H1 (cell line): ENCODE data around the gene TFAP2A. TPM values are rescaled to one million over a fixed set of nuclear protein-coding genes. Genes with fewer than 3 reads are reported as not detected.

ENCODE experiments used
- CTCF ChIA-PET: fragments of 300-600 bp; sonication (Branson Sonifier 250); formaldehyde crosslinking; loops from one replicate; lab custom pipeline; 2021; ENCODE audit not compliant: partially characterized antibody; lab: Charles Lee
- POLR2A ChIA-PET: fragments of 300-600 bp; sonication (Branson Sonifier 250); formaldehyde crosslinking; loops from one replicate; lab custom pipeline; 2021; ENCODE audit warnings: inconsistent platforms; ENCODE audit not compliant: partially characterized antibody; lab: Charles Lee
- DNase-seq, 2 experiments: peaks; one replicate each; pipeline versions ENCODE4 v3.0.0 to v3.0.0-alpha.2; 2010 to 2022; ENCODE audit warnings: low spot score in 2 of 2, low read depth in 1 of 2, mixed read lengths in 1 of 2
- FAIRE-seq: peaks from 2 replicates; lab custom pipeline; 2011; peaks lifted over from hg19 to GRCh38; lab: Jason Lieb, UNC
- H2AFZ ChIP-seq: 2 replicates; pipeline ENCODE4 v1.8.1; 2012; ENCODE audit warnings: low read length, inconsistent platforms
- H2AK5ac ChIP-seq: 2 replicates; pipeline ENCODE4 v1.6.1; 2013; ENCODE audit warnings: low read depth, low read length
- H2BK120ac ChIP-seq: replicated peaks from 2 replicates; pipeline ENCODE3; 2013; ENCODE audit warnings: low read depth, low read length, inconsistent platforms
- H2BK12ac ChIP-seq: 2 replicates; pipeline ENCODE4 v1.6.1; 2013; ENCODE audit warnings: low read depth, low read length
- H2BK15ac ChIP-seq: 2 replicates; pipeline ENCODE4 v1.6.1; 2013; ENCODE audit warnings: low read length
- H2BK20ac ChIP-seq: 2 replicates; pipeline ENCODE4 v1.6.1; 2013; ENCODE audit warnings: low read length
- H2BK5ac ChIP-seq: 2 replicates; pipeline ENCODE4 v1.6.1; 2013; ENCODE audit warnings: low read depth, low read length
- H3K14ac ChIP-seq: 2 replicates; pipeline ENCODE4 v1.6.1; 2013; ENCODE audit warnings: inconsistent platforms; ENCODE audit not compliant: insufficient read length
- H3K18ac ChIP-seq: 2 replicates; pipeline ENCODE4 v1.6.1; 2013; ENCODE audit warnings: low read length; ENCODE audit errors: extremely low read depth
- H3K23ac ChIP-seq: 2 replicates; pipeline ENCODE4 v1.6.1; 2013; ENCODE audit warnings: inconsistent platforms; ENCODE audit not compliant: insufficient read length
- H3K23me2 ChIP-seq: 2 replicates; pipeline ENCODE4 v1.6.1; 2013; ENCODE audit warnings: low read depth, low read length
- H3K27ac ChIP-seq: 2 replicates; pipeline ENCODE4 v1.6.1; 2011; ENCODE audit warnings: low read depth, low read length, inconsistent platforms
- H3K27me3 ChIP-seq, 4 experiments: replicated peaks in 1 of 4; 1 replicate in 1 of 4; 2 replicates in 3 of 4; pipeline versions ENCODE4 v1.6.1 to v1.8.1; 2011 to 2013; ENCODE audit warnings: low read length in 3 of 4, mild to moderate bottlenecking in 3 of 4, inconsistent platforms in 2 of 4, mixed read lengths in 2 of 4, moderate library complexity in 1 of 4; ENCODE audit not compliant: control insufficient read depth in 3 of 4, insufficient read depth in 3 of 4; ENCODE audit errors: extremely low read depth in 1 of 4
- H3K36me3 ChIP-seq, 4 experiments: 2 replicates each; pipeline versions ENCODE4 v1.6.1 to v1.8.1; 2011 to 2013; ENCODE audit warnings: mild to moderate bottlenecking in 4 of 4, low read length in 3 of 4, moderate library complexity in 2 of 4, control low read depth in 1 of 4, inconsistent platforms in 1 of 4; ENCODE audit not compliant: insufficient read depth in 4 of 4, control insufficient read depth in 2 of 4
- H3K4ac ChIP-seq: replicated peaks from 2 replicates; pipeline ENCODE3; 2013; ENCODE audit warnings: low read length, low read depth, mixed read lengths, inconsistent platforms; ENCODE audit not compliant: insufficient read length
- H3K4me1 ChIP-seq, 4 experiments: replicated peaks in 1 of 4; 1 replicate in 1 of 4; 2 replicates in 3 of 4; pipeline versions ENCODE4 v1.6.1 to v1.8.1; 2011 to 2013; ENCODE audit warnings: low read length in 3 of 4, inconsistent platforms in 2 of 4, mixed read lengths in 1 of 4; ENCODE audit not compliant: insufficient read depth in 4 of 4, control insufficient read depth in 3 of 4
- H3K4me2 ChIP-seq, 2 experiments: 2 replicates each; pipeline versions ENCODE4 v1.6.1 to v1.8.1; 2011 to 2013; ENCODE audit warnings: low read depth in 2 of 2, low read length in 2 of 2, control low read depth in 1 of 2, inconsistent platforms in 1 of 2, mild to moderate bottlenecking in 1 of 2; ENCODE audit not compliant: insufficient read depth in 1 of 2
- H3K4me3 ChIP-seq, 4 experiments: fragments of 200-600, 300-600 bp in 1 of 4; sonication (generic), shearing (Covaris generic), sonication (Bioruptor Twin) in 1 of 4; 2 replicates each; pipeline versions ENCODE4 v1.5.1 to v1.8.1; 2011 to 2016; ENCODE audit warnings: low read length in 4 of 4, low read depth in 3 of 4, control low read depth in 2 of 4, inconsistent platforms in 2 of 4, mild to moderate bottlenecking in 2 of 4, mixed read lengths in 1 of 4, moderate library complexity in 1 of 4; ENCODE audit not compliant: insufficient read depth in 2 of 4; ENCODE audit errors: extremely low read depth in 1 of 4
- H3K56ac ChIP-seq: replicated peaks from 2 replicates; pipeline ENCODE3; 2013; ENCODE audit warnings: low read depth, mild to moderate bottlenecking, mixed read lengths, low read length, inconsistent platforms; ENCODE audit not compliant: insufficient read length
- H3K79me1 ChIP-seq: 2 replicates; pipeline ENCODE4 v1.6.1; 2013; ENCODE audit warnings: low read depth, low read length, control low read depth
- H3K79me2 ChIP-seq, 2 experiments: 2 replicates each; pipeline versions ENCODE4 v1.6.1 to v1.8.1; 2012 to 2013; ENCODE audit warnings: low read length in 2 of 2, mild to moderate bottlenecking in 2 of 2, inconsistent platforms in 1 of 2; ENCODE audit not compliant: insufficient read depth in 2 of 2, control insufficient read depth in 1 of 2
- H3K9ac ChIP-seq, 4 experiments: replicated peaks in 1 of 4; 1 replicate in 1 of 4; 2 replicates in 3 of 4; pipeline versions ENCODE4 v1.6.1 to v1.8.1; 2011 to 2013; ENCODE audit warnings: low read depth in 3 of 4, low read length in 3 of 4, control low read depth in 2 of 4, mild to moderate bottlenecking in 2 of 4, moderate library complexity in 2 of 4, inconsistent platforms in 1 of 4; ENCODE audit errors: extremely low read depth in 1 of 4
- H3K9me3 ChIP-seq, 2 experiments: 2 replicates each; pipeline versions ENCODE4 v1.6.1 to v1.8.1; 2012 to 2013; ENCODE audit warnings: mild to moderate bottlenecking in 2 of 2, moderate library complexity in 2 of 2, control low read depth in 1 of 2, inconsistent platforms in 1 of 2, low read depth in 1 of 2, low read length in 1 of 2, mixed read lengths in 1 of 2; ENCODE audit not compliant: insufficient read depth in 2 of 2
- H4K20me1 ChIP-seq, 2 experiments: replicated peaks in 1 of 2; 2 replicates each; pipeline versions ENCODE3 to v1.8.1; 2011 to 2013; ENCODE audit warnings: inconsistent platforms in 2 of 2, low read length in 2 of 2, mild to moderate bottlenecking in 1 of 2; ENCODE audit not compliant: insufficient read depth in 2 of 2, control insufficient read depth in 1 of 2
- H4K5ac ChIP-seq: 2 replicates; pipeline ENCODE4 v1.6.1; 2013; ENCODE audit warnings: low read length, low read depth, mixed read lengths, inconsistent platforms; ENCODE audit not compliant: insufficient read length
- H4K8ac ChIP-seq: 2 replicates; pipeline ENCODE4 v1.8.0; 2013; ENCODE audit warnings: mild to moderate bottlenecking, moderate library complexity, low read length, inconsistent platforms; ENCODE audit not compliant: insufficient read depth; ENCODE audit errors: extremely low read depth
- H4K91ac ChIP-seq: replicated peaks from 2 replicates; pipeline ENCODE3; 2013; ENCODE audit warnings: low read length, mixed read lengths, inconsistent platforms; ENCODE audit not compliant: insufficient read length
- HDAC2 ChIP-seq, 2 experiments: fragments of 300-600 bp in 1 of 2; sonication (generic) in 1 of 2; IDR thresholded peaks; 2 replicates each; pipeline ENCODE4 v1.6.1; 2011 to 2012; ENCODE audit warnings: low read depth in 2 of 2, low read length in 2 of 2, mild to moderate bottlenecking in 2 of 2, moderate library complexity in 2 of 2, borderline replicate concordance in 1 of 2, inconsistent platforms in 1 of 2
- KDM5A ChIP-seq: fragments of 200-600 bp; IDR thresholded peaks from 2 replicates; pipeline ENCODE4 v1.7.1; 2012; ENCODE audit warnings: mild to moderate bottlenecking, low read length, inconsistent platforms, mixed read lengths
- WGBS, 2 experiments: shearing (Covaris generic) in 1 of 2; methylation state at CpG; one replicate each; pipeline versions ENCODE4 v1.1.6 to v1.1.7; 2013 to 2015; ENCODE audit warnings: low lambda C conversion rate in 2 of 2, mixed read lengths in 2 of 2, inconsistent platforms in 1 of 2, low coverage in 1 of 2, missing lambda C conversion rate in 1 of 2; ENCODE audit not compliant: insufficient replicate concordance in 2 of 2, insufficient coverage in 1 of 2, insufficient read length in 1 of 2; ENCODE audit errors: extremely low coverage in 1 of 2, missing lambda C conversion rate in 1 of 2; 5-methylcytosine and 5-hydroxymethylcytosine counted together
- polyA plus RNA-seq, 7 experiments: library from polyadenylated mRNA; depleted of rRNA in 3 of 7; stranded (reverse) in 5 of 7; unstranded in 2 of 7; fragments of >200 nt in 5 of 7; fragments of 200-250 nt in 2 of 7; gene quantifications; 1 replicate in 5 of 7; 2 replicates in 1 of 7; 4 replicates in 1 of 7; pipeline versions ENCODE4 v1.2.1 to v1.2.3, GENCODE V29; 2011 to 2013; ENCODE audit warnings: missing spikeins in 2 of 7, mixed read lengths in 2 of 7
- total RNA-seq: library from RNA; stranded (reverse); fragmentation: NEBNext Ultra II Directional; extraction: Animal tissue kit (Norgen Biotek cat#: 25700); gene quantifications from 2 replicates; pipeline ENCODE4 v1.2.1, GENCODE V29; 2021

TFAP2A gene
- total and polyA plus RNA-seq, 2 of the 8 experiments (the other 6 are each of a cell fraction or from before 2014, with no cell fraction given): 0.23 TPM; not detected in 1

GRCh38 chr6:10403385-10404106, 11.3 kb downstream of the TFAP2A start:
- Histone ChIP-seq H3K4me2 (peak overlapping the region; percentile 79 to 82), H3K14ac (no peak overlapping the region), H3K4ac (no peak overlapping the region), H2BK15ac (no peak overlapping the region), H3K23ac (no peak overlapping the region), H2BK20ac (no peak overlapping the region), H4K8ac (no peak overlapping the region; the same call in 1 of the 2 replicates), H2AK5ac (no peak overlapping the region), H3K4me3 (peak overlapping the region; percentile 34 to 60 (median 44); a peak in 6 of 8 replicates), H3K9me3 (no peaks in the 10 kb centered on the region), H2AFZ (peak overlapping the region; percentile 47; the same call in 1 of the 2 replicates), H3K79me1 (no peaks in the 10 kb centered on the region), H4K20me1 (peaks cover 0 to 3% of the 10 kb centered on the region in 2 experiments), H3K36me3 (no peaks in the 10 kb centered on the region; a peak in 1 of 8 replicates), H3K23me2 (peaks cover 9% of the 10 kb centered on the region), H3K18ac (no peak overlapping the region), H3K4me1 (peaks cover 2 to 17% (median 12%) of the 10 kb centered on the region in 4 experiments), H4K5ac (no peak overlapping the region), H3K27me3 (peaks cover 61 to 92% (median 79%) of the 10 kb centered on the region in 4 experiments), H2BK120ac (no peak overlapping the region), H3K79me2 (no peaks in the 10 kb centered on the region), H2BK5ac (no peak overlapping the region), H2BK12ac (no peak overlapping the region), H3K27ac (no peak overlapping the region), H3K56ac (no peak overlapping the region), H4K91ac (no peak overlapping the region), H3K9ac (no peak overlapping the region)
- ChIA-PET POLR2A (interaction anchor here (0.7 to 2.7 kb wide), 3 partner anchors 9 to 16 kb away, joined by 3 to 8 read pairs (median 4); no protein-coding TSS in a partner anchor), CTCF (interaction anchor here (1.0 to 5.5 kb wide), 4 partner anchors 11 to 374 kb away, joined by 3 to 40 read pairs (median 4); partner anchors contain the start of gene TFAP2A)
- peak; percentile 72 for FAIRE-seq
- DNase-seq: no peak
- 5% methylated on average over 16 of the region's 16 CpGs; no CpG with 5 or more reads in 1 of the 2 experiments for WGBS, 2 experiments
- TF ChIP-seq HDAC2 (IDR thresholded peaks at IDR 0.05; ENCODE audit: borderline replicate concordance in 1 of 2, low read depth in 2 of 2, low read length in 2 of 2): 0 out of 4 replicates have a peak, but pooled peaks of 1 of the 2 experiments have one; percentile 46
- TF ChIP-seq KDM5A: no peak
